Activated T-helper 9 cell treated with anti-CD3 and anti-CD28 coated beads, Interleukin-2, amount 50 U/mL, for 16 hours (primary cell): ENCODE data around the gene STK17B.
A peak's percentile ranks its signal among the peaks of the same experiment; 100 is the strongest.

Source experiments
- DNase-seq: peaks from one replicate; pipeline ENCODE4 v3.0.0-alpha.2; 2020; ENCODE audit warnings: low read depth

STK17B gene

DNA sequence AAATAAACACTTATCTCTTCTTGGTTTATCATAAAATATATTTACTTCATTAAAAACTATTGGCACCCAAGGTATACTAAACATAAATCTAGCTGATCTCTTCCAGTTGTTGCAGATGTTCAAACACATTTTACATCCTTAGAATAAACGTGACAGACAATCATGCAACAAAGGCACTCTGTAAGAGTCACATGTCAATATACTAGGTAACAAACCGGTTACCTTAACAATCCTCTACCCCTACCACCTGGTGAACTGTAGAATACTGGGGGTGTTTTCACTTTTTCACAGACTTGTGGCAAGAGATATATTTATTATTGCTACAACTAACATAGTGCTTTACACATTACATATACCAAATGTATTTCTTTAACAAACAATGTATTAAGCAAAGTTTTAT, 15.8 kb downstream of the STK17B start:
- DNase-seq, result no peak

DNA sequence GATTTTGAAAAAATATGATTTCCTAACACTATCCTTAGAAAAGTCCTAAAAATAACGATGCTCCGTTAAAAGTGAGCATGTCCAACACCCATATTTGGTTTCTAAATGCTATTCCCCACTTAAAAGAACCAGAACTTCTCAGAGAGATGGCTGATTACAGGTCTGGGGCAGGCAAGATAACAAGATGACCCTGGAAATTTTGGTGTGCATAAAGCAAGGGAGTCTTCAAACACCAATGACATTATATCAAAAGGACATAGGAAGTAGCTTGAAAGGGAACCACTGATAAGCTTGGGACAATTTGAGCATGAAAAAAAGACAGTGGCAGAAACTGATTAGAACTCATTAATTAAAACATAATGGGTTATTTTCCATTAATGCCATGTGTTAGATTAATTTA, 17.9 kb downstream of the STK17B start:
- DNase-seq, result no peak

DNA sequence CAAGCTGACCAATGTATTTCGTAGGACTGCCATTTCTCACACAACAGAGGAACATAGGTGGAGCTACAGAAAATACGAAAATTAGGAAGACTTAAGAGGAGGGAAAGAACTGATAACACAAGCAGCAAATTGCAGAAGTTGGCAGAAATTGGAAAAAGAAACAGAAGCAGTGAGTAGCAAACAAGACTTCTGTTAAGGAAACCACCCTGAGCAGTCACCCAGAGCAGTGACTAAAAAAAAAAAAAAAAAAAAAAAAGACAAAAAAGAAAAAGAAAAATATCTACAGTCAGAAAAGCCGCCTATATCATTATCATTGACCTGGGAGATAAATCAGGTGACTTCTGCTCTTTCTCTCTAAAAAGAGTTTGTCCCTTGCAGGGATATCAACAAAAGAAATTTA, 21.4 kb downstream of the STK17B start:
- DNase-seq, result no peak

DNA sequence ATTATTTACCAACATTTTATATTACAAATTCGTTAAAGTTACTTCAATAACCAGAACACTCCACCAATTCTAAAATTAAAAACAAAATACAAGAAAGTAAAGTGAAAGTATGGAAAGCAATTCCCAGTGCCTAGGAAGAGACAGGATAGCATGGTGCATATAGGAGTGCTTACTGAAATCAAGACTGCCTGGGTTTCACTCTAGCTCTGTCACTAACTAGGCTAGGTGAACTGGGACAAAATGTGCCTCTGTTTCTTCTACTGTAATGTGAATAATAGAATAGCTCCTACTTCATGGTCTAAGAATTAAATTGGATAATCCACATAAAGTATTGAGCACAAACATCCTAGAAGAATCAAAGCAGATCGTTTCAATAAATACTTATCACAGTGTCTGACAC, 22.6 kb downstream of the STK17B start:
- DNase-seq, result no peak

DNA sequence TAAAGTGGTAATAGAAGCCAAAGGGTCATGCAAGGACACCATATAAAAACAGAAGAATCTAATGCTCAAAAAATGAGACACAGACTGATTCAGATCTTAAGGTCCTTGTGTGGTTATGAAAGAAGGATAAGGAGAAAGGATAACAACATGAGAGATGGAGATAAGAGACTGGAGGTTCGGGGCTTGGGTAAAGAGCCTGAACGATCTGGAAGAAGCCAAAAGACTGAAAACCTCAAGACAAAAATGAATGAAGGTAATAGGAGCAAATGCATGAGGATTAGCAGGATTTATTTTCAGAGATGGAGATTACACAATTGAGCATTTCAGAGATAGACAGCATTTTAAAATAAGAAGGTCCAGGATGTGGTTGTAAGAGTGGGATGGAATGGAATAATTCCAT, 26.1 kb downstream of the STK17B start:
- DNase-seq, result no peak

DNA sequence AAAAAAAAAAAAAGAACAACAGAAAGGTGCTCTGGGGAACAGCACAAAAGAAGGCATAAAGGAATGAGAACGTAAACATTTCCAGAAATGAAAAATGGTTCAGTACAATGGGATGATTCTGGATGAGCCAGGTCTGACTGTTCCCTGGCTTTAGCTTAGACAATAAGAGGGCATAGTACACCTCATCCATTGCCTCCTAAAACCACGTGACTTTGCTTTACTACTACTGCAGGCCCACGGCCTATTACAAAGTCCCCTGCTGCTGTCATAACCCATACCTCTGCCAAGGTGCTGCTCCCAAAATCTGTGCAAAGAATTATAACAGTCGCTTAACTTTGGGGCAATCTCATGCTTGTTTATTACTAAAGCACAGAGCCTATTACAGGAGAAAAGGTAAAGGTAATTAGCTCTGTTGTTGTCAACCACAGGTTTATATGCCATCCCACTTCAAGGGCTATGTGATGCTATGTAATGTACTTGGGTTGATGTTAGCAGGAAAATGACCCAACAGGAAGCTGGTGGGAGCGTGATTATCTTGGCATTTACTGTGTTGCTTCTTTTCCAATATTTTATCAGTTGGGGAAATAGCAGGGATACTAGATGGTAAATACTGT, 26.8 kb downstream of the STK17B start:
- DNase-seq, result no peak

DNA sequence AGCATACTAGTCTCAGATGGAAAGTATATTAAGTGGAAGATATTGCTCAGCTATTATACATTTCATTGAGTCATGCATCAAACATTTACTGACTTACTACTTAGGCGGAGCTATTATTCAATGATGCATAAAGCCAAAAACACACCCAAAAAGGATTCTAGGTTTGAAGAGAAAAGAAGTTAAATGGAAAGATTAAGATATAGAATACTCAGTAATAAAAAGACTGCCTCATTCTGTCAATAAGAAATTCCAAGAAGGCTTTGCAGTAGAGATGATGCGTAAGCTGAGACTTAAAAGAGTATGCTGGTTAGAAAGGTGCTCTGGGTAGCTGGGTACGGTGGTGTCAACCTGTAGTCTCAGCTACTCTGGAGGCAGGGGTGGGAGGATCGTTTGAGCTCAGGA, 27.6 kb downstream of the STK17B start:
- DNase-seq, result no peak

DNA sequence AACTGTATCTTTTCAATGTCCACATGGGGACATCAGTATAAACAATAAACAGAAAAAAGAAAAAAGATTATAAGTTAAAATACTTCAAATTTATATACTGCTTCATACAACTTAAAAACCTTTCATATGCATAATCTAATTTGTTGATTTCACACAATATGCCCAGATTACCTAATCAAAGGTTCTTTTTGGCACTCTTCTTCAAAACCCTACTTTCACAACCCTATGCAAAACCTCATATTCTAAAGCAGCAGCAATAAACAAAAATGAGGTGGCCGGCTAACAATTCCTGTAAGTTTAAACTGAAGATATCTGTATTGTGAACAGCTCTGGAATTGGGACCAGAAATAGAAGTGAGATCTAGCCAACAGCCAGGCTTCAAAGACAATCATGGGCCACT, 28.6 kb downstream of the STK17B start:
- DNase-seq, result no peak

DNA sequence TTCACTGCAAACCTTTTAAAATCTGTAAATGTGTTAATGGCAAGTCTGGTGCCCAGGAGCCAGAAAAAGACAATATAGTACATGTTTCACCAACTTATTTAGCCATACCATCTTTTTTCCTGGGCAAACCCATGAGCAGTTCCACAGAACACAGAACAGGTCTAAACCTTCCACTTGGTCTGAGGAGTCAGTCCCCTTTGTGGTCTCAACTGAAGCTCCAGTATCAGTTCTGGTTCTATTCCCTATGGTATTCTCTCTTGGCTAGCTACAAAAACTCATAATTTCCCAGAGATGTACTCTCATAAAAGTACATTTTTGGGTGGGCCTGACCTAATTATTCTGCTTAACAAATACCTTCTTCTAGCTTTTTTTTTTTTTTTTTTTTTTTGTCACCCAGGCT, 31.2 kb downstream of the STK17B start:
- no peak for DNase-seq

DNA sequence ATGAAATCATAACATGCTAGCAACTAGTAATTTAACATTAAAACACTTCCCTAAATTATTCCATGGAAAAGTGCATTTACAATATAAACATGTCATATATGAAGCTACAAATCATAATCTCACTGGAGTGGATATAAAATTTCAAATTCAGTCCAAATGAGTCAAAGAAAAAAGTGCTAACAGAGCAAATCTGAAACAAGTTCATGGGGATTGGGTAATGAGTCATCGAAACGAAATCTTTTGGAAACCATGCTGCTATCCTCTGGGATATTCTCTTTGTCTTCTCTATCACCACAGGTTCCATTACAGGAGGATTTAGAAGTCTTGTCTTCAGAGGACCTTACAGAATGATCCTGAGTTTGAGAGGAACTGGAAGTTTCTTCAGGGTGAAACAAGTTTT, 34.1 kb downstream of the STK17B start:
- DNase-seq, result no peak

DNA sequence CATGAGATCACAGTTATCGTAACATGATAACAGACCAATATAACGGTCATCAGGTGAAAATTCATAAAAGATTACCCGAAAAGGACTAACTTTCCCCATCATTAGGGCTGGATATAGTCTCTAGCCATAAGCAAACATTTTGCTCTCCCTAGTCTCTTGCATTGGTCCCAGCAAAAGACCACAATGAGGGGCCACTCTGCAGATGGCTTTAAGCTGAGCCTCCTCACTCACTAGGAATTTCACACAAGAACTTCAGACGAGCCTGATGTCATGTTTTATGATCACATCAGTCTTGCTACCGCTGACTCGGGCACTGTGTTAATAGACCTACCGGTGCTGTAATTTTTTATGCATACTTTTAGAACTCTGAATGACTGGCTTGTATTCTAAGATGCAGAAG, 35.2 kb downstream of the STK17B start:
- DNase-seq, result no peak

DNA sequence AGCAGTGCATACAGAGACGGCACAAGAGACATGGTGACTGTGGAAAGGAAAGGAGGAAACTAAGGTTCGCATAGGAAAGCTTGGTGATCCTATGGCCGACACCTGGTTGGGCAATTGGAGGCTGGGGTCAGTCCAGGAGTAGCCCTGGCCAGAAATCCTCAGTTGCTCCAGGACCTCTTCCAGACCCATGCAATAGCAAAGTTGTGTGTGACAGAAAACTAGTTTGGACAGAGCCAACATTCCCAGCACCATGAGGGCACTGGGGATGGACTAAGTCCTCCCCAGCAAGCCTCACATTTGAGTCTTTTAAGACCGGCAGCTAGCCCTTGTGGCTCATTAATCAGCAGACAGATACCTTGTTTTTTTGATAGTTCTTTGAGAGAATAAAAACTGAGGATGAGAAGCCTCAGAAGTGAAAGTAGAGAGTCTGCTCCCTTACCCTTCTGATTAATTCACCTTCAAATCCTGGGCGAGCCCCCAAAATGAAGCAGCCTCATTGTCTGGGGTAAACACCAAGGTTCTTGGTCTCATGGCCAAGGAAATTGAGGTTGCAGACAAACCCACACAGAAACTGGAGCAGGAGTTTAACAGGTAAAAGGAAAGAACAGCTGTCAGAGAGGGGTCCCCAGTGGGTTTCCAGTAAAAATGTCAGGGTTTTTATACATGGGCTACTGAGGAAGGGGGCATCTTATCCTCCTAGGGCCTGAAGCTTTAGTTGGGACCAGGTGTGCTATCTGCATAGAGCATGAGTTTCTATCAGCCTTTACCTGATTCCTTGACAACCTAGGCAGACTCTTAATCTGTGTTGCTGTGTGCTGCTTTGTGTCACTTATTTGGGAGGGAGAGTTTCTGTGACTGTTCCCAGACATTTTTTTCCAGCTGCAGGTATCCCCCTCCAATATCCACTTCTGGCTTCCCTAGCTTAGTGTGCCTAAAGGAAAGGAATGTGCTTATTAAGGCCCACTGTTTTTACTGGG, 39.1 kb downstream of the STK17B start:
- peak; percentile 19 for DNase-seq

DNA sequence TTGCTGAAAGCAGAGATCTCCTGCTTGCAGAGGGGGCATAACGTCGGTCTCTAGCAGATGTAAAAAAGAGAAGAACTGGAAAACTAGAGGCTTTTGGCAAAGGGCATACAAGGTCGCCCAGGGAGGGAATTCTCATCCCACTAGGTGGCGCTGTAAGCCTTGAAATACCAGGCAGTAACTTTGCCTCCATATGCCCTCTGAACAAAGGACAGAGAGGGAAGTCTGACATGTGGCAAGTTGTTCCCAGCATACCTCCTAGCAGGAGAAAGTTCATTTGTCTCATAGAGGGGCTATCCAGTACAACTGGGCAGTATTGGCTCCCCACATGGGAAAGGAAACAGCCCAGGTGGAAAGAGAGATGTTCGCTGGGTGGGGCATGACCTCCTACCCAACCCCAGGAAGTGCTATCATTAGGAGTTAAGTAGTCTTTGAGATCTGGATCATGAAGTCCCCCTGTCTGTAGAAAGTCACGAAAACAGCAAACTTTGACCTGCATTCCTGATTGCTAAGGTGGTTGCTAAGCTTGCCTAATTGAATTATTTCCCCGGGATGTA, 39.9 kb downstream of the STK17B start:
- DNase-seq, result peak; percentile 43

DNA sequence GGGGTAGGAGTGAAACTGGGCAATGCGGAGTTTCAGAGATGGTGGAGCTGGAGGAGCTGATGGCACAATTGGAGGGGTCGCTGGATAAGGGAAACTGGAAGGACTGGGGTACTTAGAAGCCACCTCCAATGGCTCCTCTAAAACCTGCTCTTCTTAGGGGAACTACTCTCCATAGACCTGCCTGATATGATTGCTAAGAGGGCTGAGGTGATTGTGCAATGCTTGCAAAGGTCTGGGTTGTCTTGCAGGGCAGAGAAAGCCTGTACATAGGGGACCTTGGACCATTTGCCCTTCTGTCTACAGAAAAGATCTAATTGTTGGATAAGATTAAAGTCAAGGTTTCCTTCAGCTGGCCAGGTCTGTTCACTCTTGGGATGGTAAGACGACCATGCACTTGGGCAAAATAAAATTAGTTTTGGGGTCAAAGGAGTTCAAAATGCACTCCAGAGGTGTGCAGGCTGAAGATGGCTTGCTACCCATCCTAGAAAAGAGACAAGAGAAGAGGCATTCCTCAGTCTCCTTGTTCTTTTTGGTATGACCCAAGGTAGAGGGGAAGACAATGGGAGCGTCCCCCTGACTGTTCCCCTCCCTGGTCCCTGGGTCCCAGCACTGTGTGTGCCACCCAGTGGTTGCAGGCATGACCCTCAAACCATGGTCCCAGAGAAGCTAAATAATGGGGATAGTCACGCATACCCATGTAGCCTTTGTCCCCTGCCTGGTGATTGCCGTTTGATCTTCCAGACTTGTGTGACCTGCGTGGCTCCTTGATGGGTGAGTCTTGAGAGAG, 41.1 kb downstream of the STK17B start:
- DNase-seq, result no peak

DNA sequence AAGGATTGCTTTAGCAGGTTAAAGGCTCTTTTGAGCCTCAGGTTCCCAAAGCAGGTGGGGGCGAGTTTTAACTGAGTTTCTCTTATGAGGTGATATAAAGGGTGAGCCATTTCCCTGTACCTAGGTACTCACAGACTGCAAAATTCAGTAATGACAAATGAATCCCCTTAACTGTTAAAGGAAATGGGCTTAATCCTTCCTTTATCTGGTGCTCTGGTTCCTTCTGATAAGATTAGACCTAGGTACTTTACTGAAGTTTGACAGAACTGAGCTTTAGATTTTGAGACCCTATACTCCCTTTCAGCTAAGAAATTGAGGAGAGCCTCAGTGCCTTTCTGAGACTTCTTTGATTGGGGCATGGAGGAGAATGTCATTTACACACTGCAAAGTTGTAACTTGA, 42.6 kb downstream of the STK17B start:
- no peak for DNase-seq

DNA sequence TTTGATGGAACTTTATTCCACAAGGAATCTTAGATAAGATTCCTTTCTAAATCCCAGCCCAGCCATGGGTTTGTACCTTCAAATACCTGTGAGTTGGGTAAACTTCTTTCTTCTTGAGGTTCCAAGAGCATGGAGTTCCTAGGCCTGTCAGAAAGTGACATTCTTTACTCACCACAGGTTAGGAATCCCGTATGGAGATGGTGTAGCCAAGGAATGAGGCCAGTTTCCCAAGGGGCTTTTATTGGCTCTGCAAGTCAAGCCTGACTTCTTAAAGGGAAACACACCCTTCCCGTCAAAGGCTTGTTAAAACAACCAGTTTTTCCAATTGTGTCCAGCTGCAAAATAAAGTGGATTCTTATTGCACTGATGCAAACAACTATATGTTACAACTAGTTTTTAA, 45.8 kb downstream of the STK17B start:
- no peak for DNase-seq

DNA sequence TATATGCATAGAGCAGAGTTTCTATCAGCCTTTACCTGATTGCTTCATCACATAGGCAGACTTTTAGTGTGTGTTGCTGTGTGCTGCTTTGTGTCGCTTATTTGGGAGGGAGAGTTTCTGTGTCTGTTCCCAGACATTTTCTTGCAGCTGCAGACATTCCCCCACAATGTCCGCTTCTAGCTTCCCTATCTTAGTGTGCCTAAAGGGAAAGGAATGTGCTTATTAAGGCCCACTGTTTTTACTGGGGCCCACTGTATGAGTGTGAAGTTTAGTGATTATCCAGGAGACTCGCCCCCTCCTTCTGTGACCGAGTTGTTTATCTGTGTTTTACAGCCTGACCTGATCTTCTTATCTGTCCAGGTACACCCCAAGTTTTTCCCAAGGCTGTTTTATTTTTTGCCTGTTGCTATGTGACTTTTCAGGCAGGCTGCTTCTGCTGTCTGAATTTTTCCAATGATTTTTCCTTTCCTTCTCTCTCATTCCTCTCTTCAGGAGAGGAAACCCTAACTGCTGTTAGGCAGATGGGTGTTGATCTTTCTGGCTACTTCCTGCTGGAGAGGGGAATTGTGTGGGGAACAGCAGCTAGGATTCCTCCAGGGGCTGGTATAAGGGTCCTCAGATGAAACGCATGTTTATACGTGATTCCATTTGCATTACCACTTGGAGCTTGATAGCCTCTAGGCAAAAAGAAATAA, 47.6 kb downstream of the STK17B start:
- DNase-seq, result no peak

DNA sequence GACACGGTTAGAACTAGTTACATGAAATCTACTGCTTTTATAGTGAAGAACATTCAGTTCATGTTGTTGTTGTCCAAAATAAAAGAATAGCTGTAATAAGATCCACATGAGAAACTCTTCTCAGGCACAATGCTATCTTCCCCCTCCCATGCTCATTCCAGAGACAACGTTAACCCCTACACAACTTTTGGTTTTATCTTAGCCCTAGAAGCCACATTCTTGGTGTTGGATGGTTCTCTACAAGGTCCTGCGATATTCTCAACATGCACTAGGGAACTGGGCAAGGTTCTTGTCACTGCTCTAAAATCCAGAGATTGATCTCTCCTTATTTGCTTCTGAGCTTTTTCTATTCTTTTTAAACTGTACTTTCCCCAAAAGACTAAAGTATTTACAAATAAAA, 51.5 kb downstream of the STK17B start:
- no peak for DNase-seq

DNA sequence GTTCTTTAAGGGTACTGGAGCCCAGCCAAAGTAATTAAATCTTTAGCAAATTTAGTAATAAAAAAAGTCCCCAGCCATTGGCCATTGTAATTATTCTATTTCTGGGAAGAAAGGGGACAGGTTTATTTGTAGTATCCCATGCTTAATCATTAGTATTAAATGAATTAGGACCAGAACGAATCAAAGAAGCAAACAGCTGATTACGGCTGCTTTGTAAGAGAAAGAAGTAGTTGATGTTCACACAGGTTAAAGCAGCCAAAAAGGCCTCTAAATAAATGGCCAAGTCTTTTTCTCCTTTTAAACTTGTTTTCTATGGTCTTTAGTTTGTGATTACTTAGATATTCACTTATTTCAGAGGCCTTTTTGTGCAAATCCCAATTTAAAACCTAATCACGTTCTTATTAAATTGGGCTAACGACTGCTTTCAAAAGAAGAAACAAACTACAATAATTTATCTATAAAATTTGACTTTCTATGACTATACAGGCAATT, 54.1 kb downstream of the STK17B start:
- no peak for DNase-seq

DNA sequence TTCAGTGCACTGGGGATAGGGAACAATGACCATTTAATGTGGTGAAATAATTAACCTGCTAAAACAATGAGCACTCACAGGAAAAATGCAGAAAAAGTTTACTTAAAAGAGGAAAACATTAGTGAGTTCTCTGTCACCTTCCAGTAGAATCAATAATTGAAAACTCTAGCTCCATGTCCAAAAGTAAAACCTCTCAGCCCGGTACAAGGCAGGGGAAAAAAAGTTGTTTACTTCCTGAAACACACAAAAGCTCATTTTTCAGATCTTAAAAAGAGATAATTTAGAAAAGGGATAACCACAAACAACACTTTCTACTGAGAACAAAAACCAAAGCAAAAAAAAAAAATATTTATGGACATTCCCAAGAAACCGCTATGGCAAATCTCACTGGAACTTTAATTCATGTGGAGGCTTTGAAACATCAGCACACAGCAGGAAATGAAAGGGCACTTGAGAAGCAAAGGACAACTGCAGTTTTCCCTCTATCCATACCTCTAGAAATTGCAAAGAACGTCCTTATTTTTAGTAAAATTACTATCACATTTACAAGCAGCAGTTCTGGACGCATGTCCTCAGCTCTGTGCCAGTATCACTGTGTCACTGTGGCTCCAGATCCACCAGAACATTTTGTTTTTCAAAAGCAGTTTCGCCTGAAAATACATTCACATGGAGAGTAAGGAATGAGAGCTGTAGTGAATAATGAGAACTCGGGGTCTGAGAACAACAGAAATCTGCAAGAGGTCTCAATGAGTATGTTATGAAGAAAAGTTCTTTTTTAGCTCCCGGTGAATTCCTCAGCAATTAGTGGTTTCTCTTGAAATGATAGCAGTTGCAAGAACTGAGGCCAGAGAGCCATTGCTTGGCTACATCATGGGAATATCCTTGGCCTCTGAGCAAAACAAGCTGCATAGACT, 58.1 kb downstream of the STK17B start:
- no peak for DNase-seq
